ENCODE measurements around the gene S100A16. TPM values are rescaled to one million over a fixed set of nuclear protein-coding genes. Genes with fewer than 3 reads are reported as not detected.

The S100A16 gene
- 14.6 to 17.6 TPM (median 16.8 TPM) in 3 replicates for total RNA-seq (2021)
- Bru-seq, nascent RNA: percentile 38 among the genes with signal in this experiment
- long read RNA-seq, experiment 1, transcript S100A16-204 (3 exons, 1,118 nt): major isoform, 31 of 45 reads
- long read RNA-seq, experiment 1, partial matches to known transcripts: 1 of 45 reads
- long read RNA-seq, experiment 1, other reads (novel, unspliced or antisense): 6 of 45 reads
- long read RNA-seq, experiment 2, transcript S100A16-204 (3 exons, 1,118 nt): major isoform, 15 of 25 reads
- long read RNA-seq, experiment 2, partial matches to known transcripts: 3 of 25 reads
- long read RNA-seq, experiment 2, other reads (novel, unspliced or antisense): 2 of 25 reads
- long read RNA-seq, experiment 3, transcript S100A16-202 (3 exons, 1,146 nt): minor isoform, 17 of 66 reads
- long read RNA-seq, experiment 3, transcript S100A16-204 (3 exons, 1,118 nt): major isoform, 44 of 66 reads
- long read RNA-seq, experiment 3, partial matches to known transcripts: 1 of 66 reads
- long read RNA-seq, experiment 3, other reads (novel, unspliced or antisense): 3 of 66 reads

- Mint-ChIP-seq H3K27ac (no peak within 1 kb of the TSS), H3K4me1 (peaks cover 62% of the 10 kb centered on the region), H3K36me3 (no peaks in the 10 kb centered on the region), H3K27me3 (ENCODE audit: low read depth) (no peaks in the 10 kb centered on the region; the same call in 1 of the 2 replicates), H3K9me3 (no peaks in the 10 kb centered on the region), H3K4me3 (peak within 1 kb of the TSS; percentile 58)
- no peak for TF ChIP-seq NFE2L1 (CRISPR knock-in tag; IDR thresholded peaks at IDR 0.05)
- TF ChIP-seq ZBTB21 (CRISPR knock-in tag; IDR thresholded peaks at IDR 0.05; ENCODE audit: borderline replicate concordance): 0 out of 2 replicates have a peak, but pooled peaks have one; percentile 43
- TF ChIP-seq SP1 (CRISPR knock-in tag; conservative IDR thresholded peaks at IDR 0.05): no peak
- TF ChIP-seq FOXK1 (CRISPR knock-in tag; IDR thresholded peaks at IDR 0.05): 0 out of 2 replicates have a peak, but pooled peaks have one; percentile 25
- TF ChIP-seq ZNF219 (CRISPR knock-in tag; IDR thresholded peaks at IDR 0.05; ENCODE audit: borderline replicate concordance): no peak
- TF ChIP-seq ZNF263 (CRISPR knock-in tag; IDR thresholded peaks at IDR 0.05; ENCODE audit: low read depth): peak; percentile 68; the same call in 1 of the 2 replicates
- TF ChIP-seq GRHL2 (CRISPR knock-in tag; IDR thresholded peaks at IDR 0.05; ENCODE audit: insufficient replicate concordance, severe bottlenecking): no peak
- TF ChIP-seq ZNF317 (CRISPR knock-in tag; IDR thresholded peaks at IDR 0.05; ENCODE audit: borderline replicate concordance, low read depth): no peak
- ChIA-PET POLR2A (interaction anchor here (0.8 to 1.7 kb wide), 5 partner anchors 14 to 21 kb away, joined by 3 to 8 read pairs (median 5); partner anchors contain the start of genes CHTOP and S100A13), CTCF (interaction anchor here (0.5 to 14.4 kb wide), 19 partner anchors 10 to 301 kb away, joined by 3 to 230 read pairs (median 7); partner anchors contain the start of genes CHTOP, S100A1, S100A13 and S100A6)
- ATAC-seq (peak; percentile 58), DNase-seq (ENCODE audit: low spot score) (peak; percentile 54)
Measured at GRCh38 chr1:153612755-153613331, at the start of gene S100A16. S100A16 (minus strand) TSS chr1:153613137; CDS start chr1:153608151, 4,986 bp downstream.

- CTCF ChIA-PET: no interaction called here
- H3K36me3 Mint-ChIP-seq: peaks cover 70% of the 10 kb centered on the region
- no peak overlapping the region for H3K4me3 Mint-ChIP-seq
- H3K9me3 Mint-ChIP-seq: no peaks in the 10 kb centered on the region
- no peaks in the 10 kb centered on the region for H3K27me3 Mint-ChIP-seq (ENCODE audit: low read depth)
- ATAC-seq (no peak), DNase-seq (ENCODE audit: low spot score) (no peak)
- H3K4me1 Mint-ChIP-seq: peaks cover 8% of the 10 kb centered on the region
- H3K27ac Mint-ChIP-seq: no peak overlapping the region
- TF ChIP-seq ESRRA (CRISPR knock-in tag; IDR thresholded peaks at IDR 0.05; ENCODE audit: borderline replicate concordance) (no peak), SP1 (CRISPR knock-in tag; conservative IDR thresholded peaks at IDR 0.05) (no peak), SMAD4 (CRISPR knock-in tag; IDR thresholded peaks at IDR 0.05) (no peak), MYBL2 (CRISPR knock-in tag; IDR thresholded peaks at IDR 0.05) (no peak), STAT6 (CRISPR knock-in tag; conservative IDR thresholded peaks at IDR 0.05; ENCODE audit: low read depth) (no peak)
- POLR2A ChIA-PET: interaction anchor here (0.6 kb wide), 1 partner anchor 28 kb away, joined by 3 read pairs; the partner anchor contains the start of gene CHTOP
Measured at GRCh38 chr1:153662269-153662668, 49.3 kb upstream of the S100A16 start.

- ChIA-PET CTCF (interaction anchor here (0.5 kb wide), 1 partner anchor 308 kb away, joined by 3 read pairs; no protein-coding TSS in a partner anchor), POLR2A (interaction anchor here (0.9 kb wide), 1 partner anchor 27 kb away, joined by 3 read pairs; the partner anchor contains the start of gene CHTOP)
- Mint-ChIP-seq H3K36me3 (peaks cover 59% of the 10 kb centered on the region), H3K4me1 (peaks cover 8% of the 10 kb centered on the region), H3K27me3 (ENCODE audit: low read depth) (no peaks in the 10 kb centered on the region), H3K9me3 (no peaks in the 10 kb centered on the region), H3K4me3 (peak overlapping the region; percentile 29; the same call in 1 of the 2 replicates), H3K27ac (peak overlapping the region; percentile 79; the same call in 1 of the 2 replicates)
- DNase-seq (ENCODE audit: low spot score) (no peak), ATAC-seq (no peak)
- TF ChIP-seq ZNF425 (CRISPR knock-in tag; conservative IDR thresholded peaks at IDR 0.05): 0 out of 2 replicates have a peak, but pooled peaks have one; percentile 21
- TF ChIP-seq ZNF281 (CRISPR knock-in tag; IDR thresholded peaks at IDR 0.05): no peak
- TF ChIP-seq CREB1 (CRISPR knock-in tag; IDR thresholded peaks at IDR 0.05): no peak
- TF ChIP-seq GTF2I (CRISPR knock-in tag; conservative IDR thresholded peaks at IDR 0.05): no peak
- no peak for TF ChIP-seq ZNF512 (CRISPR knock-in tag; IDR thresholded peaks at IDR 0.05; ENCODE audit: borderline replicate concordance)
- TF ChIP-seq PRRX2 (CRISPR knock-in tag; IDR thresholded peaks at IDR 0.05): peak; percentile 75; the same call in 1 of the 2 replicates
- no peak for TF ChIP-seq FOXK1 (CRISPR knock-in tag; IDR thresholded peaks at IDR 0.05)
- TF ChIP-seq ZNF219 (CRISPR knock-in tag; IDR thresholded peaks at IDR 0.05; ENCODE audit: borderline replicate concordance): no peak
Measured at GRCh38 chr1:153661111-153661708, 48.3 kb upstream of the S100A16 start.

All from WTC11 (cell line).